H9 (cell line): Measurements from ENCODE around the gene RAPSN. TPM values are rescaled to one million over a fixed set of nuclear protein-coding genes. Genes with fewer than 3 reads are reported as not detected.

Experiments used
- DNase-seq: peaks from one replicate; pipeline ENCODE4 v3.0.0-alpha.2; 2017
- H2AFZ ChIP-seq: one replicate; pipeline ENCODE4 v1.6.1; 2013; ENCODE audit warnings: mild to moderate bottlenecking, low read length, control low read depth, moderate library complexity
- H2AK5ac ChIP-seq: 2 replicates; pipeline ENCODE4 v1.6.1; 2013; ENCODE audit warnings: low read length, control low read depth, mixed read lengths; ENCODE audit not compliant: insufficient read length
- H2BK120ac ChIP-seq: one replicate; pipeline ENCODE4 v1.6.1; 2013; ENCODE audit warnings: low read depth, mild to moderate bottlenecking, low read length, control low read depth, inconsistent platforms; ENCODE audit not compliant: poor library complexity, severe bottlenecking
- H2BK12ac ChIP-seq: 2 replicates; pipeline ENCODE4 v1.6.1; 2013; ENCODE audit warnings: low read length, control low read depth, mixed read lengths, low read depth; ENCODE audit not compliant: insufficient read length
- H2BK15ac ChIP-seq: 2 replicates; pipeline ENCODE4 v1.6.1; 2013; ENCODE audit warnings: low read depth, low read length, control low read depth
- H2BK20ac ChIP-seq: one replicate; pipeline ENCODE4 v1.6.1; 2013; ENCODE audit warnings: low read depth, mild to moderate bottlenecking, low read length, control low read depth, inconsistent platforms; ENCODE audit not compliant: poor library complexity, severe bottlenecking
- H2BK5ac ChIP-seq: 2 replicates; pipeline ENCODE4 v1.6.1; 2013; ENCODE audit warnings: low read length, control low read depth, mixed read lengths; ENCODE audit not compliant: insufficient read length
- H3K14ac ChIP-seq: 2 replicates; pipeline ENCODE4 v1.6.1; 2013; ENCODE audit warnings: low read length, control low read depth; ENCODE audit not compliant: insufficient read depth
- H3K18ac ChIP-seq: 2 replicates; pipeline ENCODE4 v1.6.1; 2013; ENCODE audit warnings: low read depth, mild to moderate bottlenecking, mixed read lengths, low read length, control low read depth; ENCODE audit not compliant: insufficient read length
- H3K23ac ChIP-seq: 2 replicates; pipeline ENCODE4 v1.6.1; 2013; ENCODE audit warnings: low read length, control low read depth, mixed read lengths, low read depth; ENCODE audit not compliant: insufficient read length
- H3K23me2 ChIP-seq: 2 replicates; pipeline ENCODE4 v1.6.1; 2013; ENCODE audit warnings: low read depth, mild to moderate bottlenecking, mixed read lengths, low read length, control low read depth; ENCODE audit not compliant: insufficient read length, poor library complexity, severe bottlenecking
- H3K27ac ChIP-seq: 2 replicates; pipeline ENCODE4 v1.5.1; 2013; ENCODE audit warnings: low read length, control low read depth, mixed read lengths, low read depth; ENCODE audit not compliant: insufficient read length
- H3K27me3 ChIP-seq: 2 replicates; pipeline ENCODE4 v1.6.1; 2013; ENCODE audit warnings: low read length, control low read depth, inconsistent platforms; ENCODE audit not compliant: insufficient read depth
- H3K4ac ChIP-seq: 2 replicates; pipeline ENCODE4 v1.6.1; 2013; ENCODE audit warnings: low read depth, mild to moderate bottlenecking, control low read depth, inconsistent platforms, low read length, moderate library complexity
- H3K4me1 ChIP-seq: 2 replicates; pipeline ENCODE4 v1.6.1; 2013; ENCODE audit warnings: low read length, control low read depth, inconsistent platforms; ENCODE audit not compliant: insufficient read depth
- H3K4me2 ChIP-seq: 2 replicates; pipeline ENCODE4 v1.6.1; 2013; ENCODE audit warnings: low read length, control low read depth, mixed read lengths; ENCODE audit not compliant: insufficient read length, insufficient read depth
- H3K56ac ChIP-seq: 2 replicates; pipeline ENCODE4 v1.6.1; 2013; ENCODE audit warnings: low read depth, mild to moderate bottlenecking, mixed read lengths, low read length, control low read depth; ENCODE audit not compliant: insufficient read length
- H3K79me1 ChIP-seq: 2 replicates; pipeline ENCODE4 v1.6.1; 2013; ENCODE audit warnings: low read depth, mild to moderate bottlenecking, moderate library complexity, low read length, control low read depth, inconsistent platforms; ENCODE audit not compliant: insufficient read depth, poor library complexity, severe bottlenecking
- H3K79me2 ChIP-seq: 2 replicates; pipeline ENCODE4 v1.6.1; 2013; ENCODE audit warnings: low read length, control low read depth, inconsistent platforms; ENCODE audit not compliant: insufficient read depth
- H3K9ac ChIP-seq: 2 replicates; pipeline ENCODE4 v1.6.1; 2013; ENCODE audit warnings: low read length, control low read depth, mixed read lengths; ENCODE audit not compliant: insufficient read length; ENCODE audit errors: extremely low read depth
- H3K9me3 ChIP-seq: one replicate; pipeline ENCODE4 v1.6.1; 2013; ENCODE audit warnings: low read depth, low read length, inconsistent platforms; ENCODE audit not compliant: control insufficient read depth
- H3T11ph ChIP-seq: one replicate; pipeline ENCODE4 v1.6.1; 2013; ENCODE audit warnings: mild to moderate bottlenecking, low read length, control low read depth, inconsistent platforms
- H4K20me1 ChIP-seq: one replicate; pipeline ENCODE4 v1.6.1; 2013; ENCODE audit not compliant: control insufficient read depth, insufficient read length, insufficient read depth
- H4K5ac ChIP-seq: 2 replicates; pipeline ENCODE4 v1.6.1; 2013; ENCODE audit warnings: low read depth, mild to moderate bottlenecking, mixed read lengths, low read length, control low read depth; ENCODE audit not compliant: insufficient read length
- H4K8ac ChIP-seq: replicated peaks from 2 replicates; pipeline ENCODE4 v1.6.1; 2013; ENCODE audit warnings: low read length, control low read depth, mixed read lengths, low read depth; ENCODE audit not compliant: insufficient read length
- H4K91ac ChIP-seq: 2 replicates; pipeline ENCODE4 v1.6.1; 2013; ENCODE audit warnings: low read depth, mild to moderate bottlenecking, moderate library complexity, mixed read lengths, low read length, control low read depth; ENCODE audit not compliant: insufficient read length
- H3K27ac Mint-ChIP-seq, 3 experiments: 2 replicates in 2 of 3; 3 replicates in 1 of 3; pipeline ENCODE4 v1.8.0; 2020 to 2021; ENCODE audit warnings: mixed read lengths in 3 of 3, mild to moderate bottlenecking in 1 of 3, moderate library complexity in 1 of 3
- H3K27me3 Mint-ChIP-seq: 2 replicates; pipeline ENCODE4 v1.8.0; 2021; ENCODE audit warnings: low read depth, mild to moderate bottlenecking, moderate library complexity, mixed read lengths
- H3K36me3 Mint-ChIP-seq, 3 experiments: 2 replicates in 2 of 3; 3 replicates in 1 of 3; pipeline ENCODE4 v1.8.0; 2020 to 2021; ENCODE audit warnings: low read depth in 3 of 3, mixed read lengths in 3 of 3; ENCODE audit not compliant: insufficient read depth in 1 of 3
- H3K4me1 Mint-ChIP-seq, 2 experiments: 2 replicates each; pipeline ENCODE4 v1.8.0; 2020; ENCODE audit warnings: mixed read lengths in 2 of 2
- H3K4me3 Mint-ChIP-seq, 2 experiments: 2 replicates in 1 of 2; 3 replicates in 1 of 2; pipeline ENCODE4 v1.8.0; 2020 to 2021; ENCODE audit warnings: mild to moderate bottlenecking in 2 of 2, mixed read lengths in 2 of 2, moderate library complexity in 1 of 2
- H3K9me3 Mint-ChIP-seq, 2 experiments: 2 replicates in 1 of 2; 3 replicates in 1 of 2; pipeline ENCODE4 v1.8.0; 2020; ENCODE audit warnings: mild to moderate bottlenecking in 2 of 2, mixed read lengths in 2 of 2, moderate library complexity in 1 of 2
- CTCF ChIP-seq: fragments of 200-600 bp; sonication (generic); conservative IDR thresholded peaks from 3 replicates; pipeline ENCODE4 v1.8.0; 2021; ENCODE audit warnings: antibody characterized with exemption, mild to moderate bottlenecking
- WGBS: extraction: QIAGEN DNeasy Blood & Tissue Kit; methylation state at CpG from one replicate; pipeline ENCODE4 v1.1.7; 2013; ENCODE audit warnings: missing lambda C conversion rate, low lambda C conversion rate, mixed read lengths; ENCODE audit not compliant: insufficient read length; ENCODE audit errors: extremely low coverage; 5-methylcytosine and 5-hydroxymethylcytosine counted together
- total RNA-seq: library from RNA; stranded (reverse); gene quantifications from 2 replicates; pipeline ENCODE4 v1.2.1, GENCODE V29; 2021

The RAPSN gene
- total RNA-seq, 1 experiment from 2014 or later: 0.48 TPM

- Histone ChIP-seq H2AFZ (no peak overlapping the region), H3K9me3 (no peaks in the 10 kb centered on the region), H2BK12ac (no peak overlapping the region), H4K8ac (no peak overlapping the region), H3K4me1 (no peaks in the 10 kb centered on the region), H3K4me2 (no peak overlapping the region), H2BK20ac (no peak overlapping the region), H3K4ac (no peak overlapping the region), H3K9ac (no peak overlapping the region), H2BK5ac (no peak overlapping the region), H3K23ac (no peak overlapping the region), H4K5ac (no peak overlapping the region), H3K23me2 (no peaks in the 10 kb centered on the region), H3K14ac (no peak overlapping the region), H3K27me3 (no peaks in the 10 kb centered on the region), H3K27ac (no peak overlapping the region), H2BK120ac (no peak overlapping the region), H2AK5ac (no peak overlapping the region), H3K56ac (no peak overlapping the region), H3K18ac (no peak overlapping the region), H3K79me1 (no peaks in the 10 kb centered on the region), H3K79me2 (no peaks in the 10 kb centered on the region), H3T11ph (no peak overlapping the region), H4K20me1 (no peaks in the 10 kb centered on the region), H2BK15ac (no peak overlapping the region), H4K91ac (no peak overlapping the region)
- no CpG with 5 or more reads among the region's 28 CpGs for WGBS
- no peaks in the 10 kb centered on the region; a peak in 1 of 5 replicates for H3K9me3 Mint-ChIP-seq
- DNase-seq: no peak
- no peaks in the 10 kb centered on the region for H3K4me1 Mint-ChIP-seq
- H3K27ac Mint-ChIP-seq: peak overlapping the region; percentile 39 to 60 (median 58); a peak in 5 of 7 replicates
- H3K27me3 Mint-ChIP-seq: no peaks in the 10 kb centered on the region
- no peak for TF ChIP-seq CTCF
- H3K4me3 Mint-ChIP-seq: no peak overlapping the region
- no peaks in the 10 kb centered on the region for H3K36me3 Mint-ChIP-seq
These were observed 60.0 kb downstream of the RAPSN start for GRCh38 chr11:47388697-47389576.
